T-helper 22 cell (primary cell): ENCODE measurements around the gene LRRC8C.
"Not testable (repeated sequence)": the region's sequence is repeated elsewhere in the genome, so short reads cannot be mapped to it uniquely, and the experiment has no call there.

ENCODE experiments used
- DNase-seq: peaks from one replicate; pipeline ENCODE4 v3.0.0-alpha.2; 2020; ENCODE audit warnings: low read depth

Gene LRRC8C

GRCh38 chr1:89704014-89704413 lies 71.1 kb downstream of the LRRC8C start:
- no peak for DNase-seq

- DNase-seq: not testable (repeated sequence)
These were observed 72.0 kb downstream of the LRRC8C start for GRCh38 chr1:89704885-89705284.

- no peak for DNase-seq
These were observed 73.2 kb downstream of the LRRC8C start for GRCh38 chr1:89705901-89706699.

GRCh38 chr1:89706700-89707012 lies 73.7 kb downstream of the LRRC8C start:
- DNase-seq: no peak

GRCh38 chr1:89708751-89709375 lies 75.9 kb downstream of the LRRC8C start:
- no peak for DNase-seq

GRCh38 chr1:89710498-89711139 lies 77.7 kb downstream of the LRRC8C start:
- DNase-seq: no peak

GRCh38 chr1:89711140-89711778 lies 78.3 kb downstream of the LRRC8C start:
- DNase-seq: no peak

GRCh38 chr1:89712420-89712819 lies 79.5 kb downstream of the LRRC8C start:
- no peak for DNase-seq

- DNase-seq: no peak
These were observed 82.8 kb downstream of the LRRC8C start for GRCh38 chr1:89715677-89716076.

GRCh38 chr1:89719502-89720306 lies 86.8 kb downstream of the LRRC8C start:
- no peak for DNase-seq

- no peak for DNase-seq
These were observed 87.9 kb downstream of the LRRC8C start for GRCh38 chr1:89720839-89721238.

GRCh38 chr1:89721351-89721750 lies 88.4 kb downstream of the LRRC8C start:
- no peak for DNase-seq

GRCh38 chr1:89723144-89723543 lies 90.2 kb downstream of the LRRC8C start:
- DNase-seq: no peak

GRCh38 chr1:89723863-89724262 lies 90.9 kb downstream of the LRRC8C start:
- no peak for DNase-seq

GRCh38 chr1:89724369-89725010 lies 91.6 kb downstream of the LRRC8C start:
- DNase-seq: no peak

- DNase-seq: no peak
These were observed 92.1 kb downstream of the LRRC8C start for GRCh38 chr1:89725011-89725370.

- DNase-seq: no peak
These were observed 92.7 kb downstream of the LRRC8C start for GRCh38 chr1:89725631-89726030.

- DNase-seq: no peak
These were observed 94.8 kb downstream of the LRRC8C start for GRCh38 chr1:89727517-89728312.

GRCh38 chr1:89728381-89728780 lies 95.5 kb downstream of the LRRC8C start:
- no peak for DNase-seq

- no peak for DNase-seq
These were observed 99.3 kb downstream of the LRRC8C start for GRCh38 chr1:89732206-89732605.
